GM21381 (cell line): ENCODE data around the gene KLHL26.

Experiments used
- ATAC-seq: cut with Tn5 transposase; IDR thresholded peaks from one replicate; pipeline ENCODE4 v1.9.1; 2021; ENCODE audit warnings: mild to moderate bottlenecking, moderate library complexity; ENCODE audit not compliant: unreplicated experiment

Gene KLHL26

GRCh38 chr19:18660939-18661670, 24.3 kb downstream of the KLHL26 start:
- no peak for ATAC-seq

DNA sequence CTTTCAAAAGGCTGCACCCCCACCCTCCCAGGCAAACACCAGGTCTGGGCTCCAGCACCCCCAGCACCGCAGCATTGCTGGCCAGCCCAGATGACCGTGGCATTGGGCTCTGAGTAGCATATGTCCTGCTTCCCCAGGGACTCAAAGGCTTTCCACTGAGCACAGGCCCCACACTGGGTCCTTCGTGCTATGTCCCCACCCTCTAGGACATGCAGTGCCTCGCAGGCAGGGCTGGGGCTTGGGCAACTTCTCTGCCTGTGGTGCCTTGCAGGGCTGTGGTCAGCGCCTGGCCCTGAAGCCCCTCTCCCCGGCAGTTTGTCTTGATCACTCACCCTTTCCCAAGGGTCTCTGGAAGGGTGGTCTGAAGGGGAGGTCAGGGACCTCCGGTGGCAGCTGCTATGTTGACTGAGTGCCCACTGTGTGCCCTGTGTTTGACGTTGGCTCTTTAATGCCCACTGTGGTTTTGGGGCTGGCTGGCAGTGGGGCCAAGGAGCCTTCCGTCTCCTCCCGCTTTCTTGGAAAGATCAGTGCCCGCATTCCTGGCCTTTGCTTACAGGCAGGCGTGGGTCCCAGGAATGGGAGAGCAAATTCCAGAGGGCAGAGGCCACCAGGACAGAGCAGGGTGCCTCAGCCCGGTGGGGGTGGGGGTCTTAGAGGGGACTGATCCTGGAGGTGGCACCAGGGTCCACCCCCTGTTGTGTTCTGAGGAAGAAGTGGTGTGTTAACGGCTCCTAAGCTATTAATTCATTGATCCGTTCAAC, 26.3 kb downstream of the KLHL26 start:
- ATAC-seq: no peak

DNA sequence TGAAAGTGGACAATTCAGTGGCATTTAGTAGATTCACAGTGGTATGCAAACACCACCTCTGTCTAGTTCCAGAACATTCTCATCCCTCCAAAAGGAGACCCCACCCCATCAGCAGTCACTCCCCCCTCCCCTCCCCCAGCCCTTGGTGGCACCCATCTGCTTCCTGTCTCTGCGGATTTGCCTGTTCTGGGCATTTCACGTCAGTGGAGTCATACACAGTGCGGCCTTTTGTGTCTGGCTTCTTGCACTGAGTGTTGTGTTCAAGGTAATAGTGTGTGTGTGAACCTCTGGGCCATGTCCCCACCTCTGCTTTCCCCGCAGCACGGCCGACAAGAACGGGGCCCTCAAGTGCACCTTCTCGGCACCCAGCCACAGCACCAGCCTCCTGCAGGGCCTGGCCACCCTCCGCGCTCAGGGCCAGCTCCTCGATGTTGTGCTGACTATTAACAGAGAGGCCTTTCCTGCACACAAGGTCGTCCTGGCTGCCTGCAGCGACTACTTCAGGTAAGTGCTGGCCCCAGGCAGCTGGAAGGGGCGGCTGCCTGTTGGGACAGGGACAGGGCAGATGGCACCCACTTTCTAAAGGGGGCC, 27.2 kb downstream of the KLHL26 start:
- no peak for ATAC-seq

GRCh38 chr19:18665771-18666202, 29.0 kb downstream of the KLHL26 start:
- no peak for ATAC-seq

DNA sequence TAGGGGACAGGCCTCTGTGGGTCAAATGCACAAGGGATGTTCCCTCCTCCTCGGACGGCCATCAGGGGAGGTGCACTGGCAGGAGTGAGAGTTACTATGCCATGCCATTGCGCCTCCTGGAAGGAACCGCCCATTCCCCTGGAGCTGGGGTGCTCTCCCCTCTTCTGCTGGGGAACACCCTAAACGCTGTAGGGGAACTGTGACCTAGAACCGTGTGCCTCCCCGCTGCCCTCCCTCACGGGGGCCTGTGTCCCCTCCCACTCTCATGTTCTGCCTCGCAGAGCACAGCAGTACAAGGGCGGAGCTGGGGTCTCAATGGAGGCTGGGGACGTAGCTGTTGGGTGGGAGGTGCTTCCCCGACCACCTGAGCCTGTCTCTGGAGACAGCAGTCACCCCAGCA, 29.5 kb downstream of the KLHL26 start:
- ATAC-seq: no peak

GRCh38 chr19:18666784-18667183, 30.0 kb downstream of the KLHL26 start:
- no peak for ATAC-seq

- ATAC-seq: no peak
These were observed 30.9 kb downstream of the KLHL26 start for GRCh38 chr19:18667531-18668251.

GRCh38 chr19:18668252-18668631, 31.4 kb downstream of the KLHL26 start:
- ATAC-seq: no peak

DNA sequence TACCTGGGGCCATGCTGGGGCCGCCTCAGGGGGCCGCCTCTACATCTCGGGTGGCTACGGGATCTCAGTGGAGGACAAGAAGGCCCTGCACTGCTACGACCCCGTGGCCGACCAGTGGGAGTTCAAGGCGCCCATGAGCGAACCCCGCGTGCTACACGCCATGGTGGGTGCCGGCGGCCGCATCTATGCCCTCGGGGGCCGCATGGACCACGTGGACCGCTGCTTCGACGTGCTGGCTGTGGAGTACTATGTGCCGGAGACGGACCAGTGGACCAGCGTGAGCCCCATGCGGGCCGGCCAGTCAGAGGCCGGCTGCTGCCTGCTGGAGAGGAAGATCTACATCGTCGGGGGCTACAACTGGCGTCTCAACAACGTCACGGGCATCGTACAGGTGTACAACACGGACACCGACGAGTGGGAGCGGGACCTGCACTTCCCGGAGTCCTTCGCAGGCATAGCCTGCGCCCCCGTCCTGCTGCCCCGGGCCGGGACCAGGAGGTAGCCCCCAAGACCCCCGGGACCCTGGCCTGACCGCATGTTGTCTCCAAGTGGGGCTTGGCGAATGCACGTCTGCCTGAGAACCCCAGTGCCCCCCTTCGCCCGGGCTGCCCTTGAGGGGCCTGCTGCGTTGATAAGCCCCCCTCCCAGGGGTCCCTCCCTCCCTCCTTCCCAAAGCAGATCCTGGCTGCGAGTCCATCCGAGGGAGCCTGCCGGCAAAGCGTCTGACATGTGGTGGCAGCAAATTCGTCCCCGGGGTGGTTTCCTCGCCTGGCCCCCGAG, 32.1 kb downstream of the KLHL26 start:
- ATAC-seq: no peak

GRCh38 chr19:18669524-18669817, 32.6 kb downstream of the KLHL26 start:
- no peak for ATAC-seq

- ATAC-seq: no peak
These were observed 33.1 kb downstream of the KLHL26 start for GRCh38 chr19:18669883-18670282.

- ATAC-seq: no peak
These were observed 33.5 kb downstream of the KLHL26 start for GRCh38 chr19:18670312-18670711.

DNA sequence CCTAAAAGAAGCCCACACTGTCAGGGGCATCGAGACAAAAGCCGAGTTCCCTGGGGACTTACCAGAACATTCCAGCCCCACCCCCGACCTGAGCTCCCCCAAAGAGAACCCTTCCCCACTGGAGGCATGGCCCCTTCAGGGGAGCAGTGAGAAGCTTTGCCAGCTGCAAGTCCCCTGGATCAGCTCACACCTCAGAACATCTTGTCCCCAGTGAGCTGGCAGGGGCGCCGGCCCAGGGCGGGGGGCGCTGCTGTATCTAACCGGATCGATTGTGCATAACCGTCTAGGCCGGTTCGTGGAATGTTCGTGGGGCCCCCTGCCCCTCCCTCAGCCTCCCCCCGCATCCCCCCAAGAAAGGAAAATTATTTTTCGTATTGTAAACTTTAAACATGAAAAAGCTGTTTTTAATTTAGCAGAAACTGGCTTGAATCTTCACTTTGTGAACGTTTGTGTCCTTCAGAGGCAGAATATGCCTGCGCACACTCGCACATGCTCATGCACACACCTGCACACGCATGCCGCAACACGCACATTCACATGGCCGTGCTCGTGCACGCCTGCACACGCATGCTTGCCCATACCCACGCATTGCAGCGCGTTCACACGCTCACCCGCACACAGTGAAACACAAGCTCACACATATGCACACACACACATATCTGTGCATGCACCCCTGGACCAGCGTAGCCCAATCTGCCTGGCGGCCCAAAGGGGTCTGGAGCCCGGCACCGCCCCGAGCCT, 34.6 kb downstream of the KLHL26 start:
- no peak for ATAC-seq

DNA sequence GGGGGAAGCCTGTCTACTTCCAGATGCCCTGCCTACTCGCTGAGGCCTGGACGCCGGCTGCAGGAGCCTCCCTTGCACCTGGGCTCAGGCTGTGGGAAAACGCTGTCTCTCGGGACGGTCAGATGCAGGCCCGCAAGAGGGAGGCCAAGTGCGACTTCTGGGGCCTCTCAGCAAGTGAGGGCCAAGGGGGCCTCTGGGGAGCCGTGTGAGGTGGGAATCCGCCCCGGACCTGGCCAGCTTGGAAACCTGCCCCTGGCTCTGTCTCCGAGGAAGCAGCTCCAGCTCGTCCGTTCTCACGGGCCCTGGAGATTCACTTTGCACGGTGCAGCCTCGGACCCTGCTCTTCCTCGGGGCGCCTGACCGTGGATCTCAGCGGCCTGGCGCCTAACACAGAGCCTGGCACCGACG, 35.2 kb downstream of the KLHL26 start:
- ATAC-seq: no peak

DNA sequence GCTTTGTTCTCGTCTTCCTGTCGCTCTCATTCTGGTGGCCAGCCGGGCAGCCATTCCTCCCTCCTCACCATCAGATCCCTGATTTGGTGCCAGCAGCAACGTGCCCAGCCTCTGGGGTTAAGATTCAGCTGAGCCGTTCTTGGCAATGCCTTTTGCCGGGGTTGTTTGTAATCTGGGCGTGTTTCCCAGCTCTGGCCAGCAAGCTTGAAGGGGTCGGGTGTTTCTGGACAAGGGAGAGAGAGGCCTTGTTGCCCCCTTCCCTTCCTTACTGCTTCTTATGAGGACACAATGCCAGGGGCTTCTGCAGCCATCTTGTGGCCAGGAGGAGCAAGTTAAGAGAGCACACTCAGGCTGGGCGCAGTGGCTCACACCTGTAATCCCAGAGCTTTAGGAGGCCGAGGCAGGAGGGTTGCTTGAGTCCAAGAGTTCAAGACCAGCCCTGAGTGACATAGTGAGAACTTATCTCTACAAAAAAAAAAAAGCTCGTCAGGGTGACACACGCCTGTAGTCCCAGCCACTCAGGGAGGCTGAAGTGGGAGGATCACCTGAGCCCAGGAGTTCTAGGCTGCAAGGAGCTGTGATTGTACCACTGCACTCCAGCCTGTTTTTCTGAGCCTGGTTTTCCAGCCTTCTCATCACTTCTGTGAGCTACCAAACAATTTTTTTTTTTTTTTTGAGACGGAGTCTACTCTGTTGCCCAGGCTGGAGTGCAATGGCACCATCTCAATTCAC, 35.9 kb downstream of the KLHL26 start:
- ATAC-seq: no peak

- no peak for ATAC-seq
These were observed 37.8 kb downstream of the KLHL26 start for GRCh38 chr19:18674616-18675015.

GRCh38 chr19:18675779-18676178, 39.0 kb downstream of the KLHL26 start:
- no peak for ATAC-seq

- ATAC-seq: no peak
These were observed 39.9 kb downstream of the KLHL26 start for GRCh38 chr19:18676692-18677091.

DNA sequence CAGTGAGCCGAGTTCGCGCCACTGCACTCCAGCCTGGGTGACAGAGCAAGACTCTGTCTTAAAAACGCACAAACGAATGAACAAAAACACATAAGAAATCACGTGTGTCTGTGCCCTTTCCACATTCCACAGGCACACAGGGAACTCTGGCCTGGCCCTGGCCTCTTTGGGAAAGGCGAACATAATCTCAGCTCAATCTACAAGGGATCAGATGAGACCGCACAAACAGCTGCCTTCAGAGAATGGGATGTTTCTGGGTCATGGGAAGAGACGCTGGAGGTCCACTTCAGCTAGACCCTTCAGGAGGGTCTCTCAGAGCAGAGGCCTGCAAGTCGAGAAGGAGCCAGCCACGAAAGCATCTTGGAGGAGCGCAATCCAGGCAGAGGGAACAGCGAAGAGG, 40.3 kb downstream of the KLHL26 start:
- no peak for ATAC-seq
